ENCODE data around the gene ZNF529. TPM values are rescaled to one million over a fixed set of nuclear protein-coding genes. Genes with fewer than 3 reads are reported as not detected.

ZNF529 gene
- total and polyA plus RNA-seq, 5 donors from 2014 or later = 4.0 to 31.4 (median 7.2) TPM

DNA sequence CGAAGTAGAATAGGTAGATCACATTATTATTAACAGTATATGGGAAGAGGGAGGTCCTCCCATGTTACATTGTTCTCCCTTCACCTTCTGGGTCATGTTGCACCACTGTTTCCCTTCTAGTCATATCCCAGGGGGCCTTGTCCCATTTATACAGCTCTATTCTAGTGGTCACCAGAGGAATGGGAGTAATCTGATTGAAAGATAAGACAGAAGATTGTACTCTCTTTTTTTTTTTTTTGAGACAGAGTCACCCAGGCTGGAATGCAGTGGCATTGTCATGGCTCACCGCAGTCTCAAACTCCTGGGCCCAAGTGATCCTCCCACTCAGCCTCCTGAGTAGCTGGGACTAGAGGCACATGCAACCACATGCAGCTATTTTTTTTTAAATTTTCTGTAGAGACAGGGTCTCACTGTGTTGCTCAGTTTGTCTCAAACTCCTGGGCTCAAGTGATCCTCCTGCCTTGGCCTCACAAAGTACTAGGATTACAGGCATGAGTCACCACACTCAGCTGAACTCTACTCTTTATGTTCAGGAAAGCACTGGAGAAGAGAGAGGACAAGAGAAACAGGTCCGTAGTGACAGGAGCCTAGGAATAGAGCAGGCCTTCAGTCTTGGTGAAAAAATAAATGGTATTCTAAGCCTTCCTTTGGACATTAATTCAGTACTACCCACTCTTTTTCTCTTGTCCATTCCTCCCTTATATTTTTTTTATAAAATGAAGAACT, 4.3 kb upstream of the ZNF529 start:
- Histone ChIP-seq H3K27ac (ENCODE audit: insufficient read depth, low read length, poor library complexity, severe bottlenecking) (no peak overlapping the region), H3K36me3 (ENCODE audit: control insufficient read depth, insufficient read depth, low read length) (peaks cover 47% of the 10 kb centered on the region), H3K4me3 (ENCODE audit: low read depth, low read length) (no peak overlapping the region), H3K9me3 (ENCODE audit: control insufficient read depth in 2 of 2, low read length in 2 of 2) (peaks cover 31 to 47% of the 10 kb centered on the region in 2 experiments), H3K4me1 (ENCODE audit: control insufficient read depth, insufficient read depth, low read length, poor library complexity, severe bottlenecking) (peaks cover 16% of the 10 kb centered on the region), H3K27me3 (ENCODE audit: control insufficient read depth, insufficient read depth, low read length) (no peaks in the 10 kb centered on the region)
- Mint-ChIP-seq H3K4me3 (peak overlapping the region in 2 of 4 donors; percentile 28 to 51), H3K27ac (no peak overlapping the region), H3K36me3 (peaks cover 42% of the 10 kb centered on the region), H3K27me3 (no peaks in the 10 kb centered on the region), H3K4me1 (peaks cover 12 to 28% (median 21%) of the 10 kb centered on the region in 4 donors), H3K9me3 (peaks cover 0 to 30% (median 14%) of the 10 kb centered on the region in 7 donors)
- no peak for ATAC-seq (ENCODE audit: low read depth in 2 of 2)
- no peak for DNase-seq

DNA sequence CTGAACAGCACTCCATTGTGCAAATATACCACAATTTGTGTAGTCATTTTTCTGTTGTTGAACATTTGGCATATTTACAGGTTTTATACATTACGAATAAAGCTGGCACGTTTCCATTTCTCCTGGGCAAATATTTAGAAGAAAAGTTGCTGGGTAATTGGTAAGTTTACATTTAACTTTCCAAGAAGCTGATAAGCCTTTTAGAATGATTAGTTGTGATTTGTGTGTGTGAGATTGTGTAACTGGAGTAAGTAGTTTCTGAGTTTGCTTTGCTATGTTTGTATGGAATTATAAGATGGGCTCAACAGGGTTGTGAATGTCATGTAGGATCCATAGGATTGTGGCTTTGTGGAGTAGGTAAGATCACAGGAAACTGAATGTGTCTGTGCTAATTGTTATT, 1.6 kb upstream of the ZNF529 start:
- Histone ChIP-seq H3K4me3 (ENCODE audit: low read depth, low read length) (peak overlapping the region; percentile 83), H3K9me3 (ENCODE audit: control insufficient read depth in 2 of 2, low read length in 2 of 2) (peaks cover 15 to 25% of the 10 kb centered on the region in 2 experiments)
- H3K27ac Mint-ChIP-seq = peak overlapping the region in 2 of 3 donors; percentile 34 to 98

DNA sequence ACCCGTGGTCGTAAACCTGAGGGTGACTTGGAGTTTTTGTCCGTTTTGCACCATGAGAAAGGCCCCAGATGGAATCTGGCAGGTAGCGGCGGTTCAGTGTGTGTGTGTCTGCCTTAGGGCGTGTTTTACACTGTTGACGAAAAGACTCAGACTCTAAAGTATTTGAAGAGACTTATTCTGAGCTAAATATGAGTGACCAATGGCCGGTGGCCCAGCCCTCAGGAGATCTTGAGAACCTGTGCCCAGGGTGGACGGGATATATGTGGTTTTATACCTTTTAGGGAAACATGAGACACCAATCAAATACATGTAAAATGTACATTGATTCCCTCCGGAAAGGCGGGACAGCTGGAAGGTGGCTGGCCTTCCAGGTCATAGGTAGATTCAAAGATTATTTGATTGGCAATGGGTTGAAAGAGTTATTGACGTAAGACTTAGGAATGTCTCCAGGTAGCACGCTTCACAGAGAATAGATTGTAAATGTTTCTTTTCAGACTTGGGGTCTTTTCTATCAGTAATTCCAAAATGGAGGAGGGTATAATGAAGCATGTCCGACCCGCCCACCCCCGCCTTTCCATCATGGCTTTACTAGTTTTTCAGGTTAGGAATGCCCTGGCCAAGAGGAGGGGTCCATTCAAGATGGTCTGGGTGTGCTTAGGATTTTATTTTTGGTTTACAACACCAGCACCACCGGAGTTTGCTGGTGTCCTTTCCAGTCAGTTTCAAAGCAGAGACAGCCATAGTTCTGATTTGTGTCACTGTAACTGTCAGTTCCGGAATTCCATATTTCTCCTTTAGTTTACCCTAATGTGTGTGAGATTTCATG, 1.0 kb upstream of the ZNF529 start:
- peaks cover 0 to 24% (median 2%) of the 10 kb centered on the region in 7 donors for H3K9me3 Mint-ChIP-seq
- Histone ChIP-seq H3K4me1 (ENCODE audit: control insufficient read depth, insufficient read depth, low read length, poor library complexity, severe bottlenecking) (peaks cover 21% of the 10 kb centered on the region), H3K4me3 (ENCODE audit: low read depth, low read length) (peak overlapping the region; percentile 83), H3K36me3 (ENCODE audit: control insufficient read depth, insufficient read depth, low read length) (peaks cover 30% of the 10 kb centered on the region), H3K27ac (ENCODE audit: insufficient read depth, low read length, poor library complexity, severe bottlenecking) (peak overlapping the region; percentile 93), H3K9me3 (ENCODE audit: control insufficient read depth in 2 of 2, low read length in 2 of 2) (peaks cover 14 to 25% of the 10 kb centered on the region in 2 experiments), H3K27me3 (ENCODE audit: control insufficient read depth, insufficient read depth, low read length) (no peaks in the 10 kb centered on the region)
- peaks cover 24 to 53% (median 29%) of the 10 kb centered on the region in 4 donors for H3K4me1 Mint-ChIP-seq
- peaks cover 33% of the 10 kb centered on the region for H3K36me3 Mint-ChIP-seq
- H3K27me3 Mint-ChIP-seq = no peaks in the 10 kb centered on the region
- H3K4me3 Mint-ChIP-seq = peak overlapping the region; percentile 94 to 98 (median 96)
- H3K27ac Mint-ChIP-seq = peak overlapping the region; percentile 98 to 99 (median 99)
- ATAC-seq (ENCODE audit: low read depth in 2 of 2) (no peak), DNase-seq (no peak)

More for the DNA sequence above, 1.6 kb upstream of the ZNF529 start:
- H3K27me3 Mint-ChIP-seq = no peaks in the 10 kb centered on the region
- H3K4me3 Mint-ChIP-seq = peak overlapping the region; percentile 94 to 98 (median 96)
- peaks cover 0 to 22% (median 3%) of the 10 kb centered on the region in 7 donors for H3K9me3 Mint-ChIP-seq
- H3K4me1 Mint-ChIP-seq = peaks cover 23 to 48% (median 28%) of the 10 kb centered on the region in 4 donors
- H3K27ac ChIP-seq (ENCODE audit: insufficient read depth, low read length, poor library complexity, severe bottlenecking) = no peak overlapping the region
- ATAC-seq (ENCODE audit: low read depth in 2 of 2) (no peak), DNase-seq (no peak)
- no peaks in the 10 kb centered on the region for H3K27me3 ChIP-seq (ENCODE audit: control insufficient read depth, insufficient read depth, low read length)
- H3K4me1 ChIP-seq (ENCODE audit: control insufficient read depth, insufficient read depth, low read length, poor library complexity, severe bottlenecking) = peaks cover 21% of the 10 kb centered on the region
- peaks cover 31% of the 10 kb centered on the region for H3K36me3 Mint-ChIP-seq
- peaks cover 30% of the 10 kb centered on the region for H3K36me3 ChIP-seq (ENCODE audit: control insufficient read depth, insufficient read depth, low read length)

DNA sequence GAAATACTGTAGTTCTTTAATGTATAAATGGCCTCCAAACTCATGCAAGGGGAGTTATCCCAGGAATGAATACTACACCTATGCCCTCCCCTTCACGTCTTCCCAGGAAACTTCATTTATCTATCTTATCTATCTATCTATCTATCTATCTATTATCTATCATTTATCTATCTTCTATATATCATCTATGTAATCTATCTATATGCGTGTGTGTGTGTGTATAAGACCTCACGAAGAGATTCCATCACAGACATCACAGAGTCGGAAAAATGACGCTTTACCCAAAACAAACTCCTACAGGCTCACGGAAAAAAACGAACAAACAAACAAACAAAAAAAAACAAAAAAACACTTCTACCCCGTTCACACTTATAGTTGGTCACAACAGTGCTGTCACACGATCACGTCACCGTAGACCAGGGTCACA, 486 bp downstream of the ZNF529 start:
- ATAC-seq (ENCODE audit: low read depth in 2 of 2) (no peak), DNase-seq (no peak)
- no peaks in the 10 kb centered on the region for H3K27me3 Mint-ChIP-seq
- H3K4me3 Mint-ChIP-seq = peak overlapping the region; percentile 94 to 98 (median 96)
- Histone ChIP-seq H3K4me1 (ENCODE audit: control insufficient read depth, insufficient read depth, low read length, poor library complexity, severe bottlenecking) (peaks cover 21% of the 10 kb centered on the region), H3K4me3 (ENCODE audit: low read depth, low read length) (peak overlapping the region; percentile 83), H3K27ac (ENCODE audit: insufficient read depth, low read length, poor library complexity, severe bottlenecking) (peak overlapping the region; percentile 93), H3K9me3 (ENCODE audit: control insufficient read depth in 2 of 2, low read length in 2 of 2) (peaks cover 23 to 32% of the 10 kb centered on the region in 2 experiments), H3K36me3 (ENCODE audit: control insufficient read depth, insufficient read depth, low read length) (peaks cover 32% of the 10 kb centered on the region), H3K27me3 (ENCODE audit: control insufficient read depth, insufficient read depth, low read length) (no peaks in the 10 kb centered on the region)
- H3K4me1 Mint-ChIP-seq = peaks cover 28 to 67% (median 40%) of the 10 kb centered on the region in 4 donors
- peaks cover 0 to 35% (median 6%) of the 10 kb centered on the region in 7 donors for H3K9me3 Mint-ChIP-seq
- peaks cover 45% of the 10 kb centered on the region for H3K36me3 Mint-ChIP-seq
- peak overlapping the region; percentile 98 to 99 (median 99) for H3K27ac Mint-ChIP-seq

DNA sequence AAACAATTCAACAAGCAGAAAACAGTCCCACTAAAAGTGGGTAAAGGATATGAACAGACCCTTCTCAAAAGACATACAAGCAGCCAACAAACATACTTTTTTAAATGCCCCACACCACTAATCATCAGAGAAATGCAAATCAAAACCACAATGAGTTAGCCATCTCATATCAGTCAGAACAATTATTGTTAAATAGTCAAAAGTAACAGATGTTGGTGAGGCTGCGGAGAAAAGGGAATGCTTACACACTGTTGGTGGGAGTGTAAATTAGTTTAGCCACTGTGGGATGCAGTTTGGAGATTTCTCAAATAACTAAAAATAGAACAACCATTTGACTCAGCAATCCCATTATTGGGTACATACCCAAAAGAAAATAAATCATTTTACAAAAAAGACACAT, 8.7 kb downstream of the ZNF529 start:
- no peaks in the 10 kb centered on the region for H3K27me3 Mint-ChIP-seq
- no peak overlapping the region for H3K27ac Mint-ChIP-seq
- peaks cover 79% of the 10 kb centered on the region for H3K36me3 Mint-ChIP-seq
- Histone ChIP-seq H3K4me3 (ENCODE audit: low read depth, low read length) (peak overlapping the region; percentile 17), H3K4me1 (ENCODE audit: control insufficient read depth, insufficient read depth, low read length, poor library complexity, severe bottlenecking) (no peaks in the 10 kb centered on the region), H3K27me3 (ENCODE audit: control insufficient read depth, insufficient read depth, low read length) (no peaks in the 10 kb centered on the region), H3K27ac (ENCODE audit: insufficient read depth, low read length, poor library complexity, severe bottlenecking) (no peak overlapping the region), H3K36me3 (ENCODE audit: control insufficient read depth, insufficient read depth, low read length) (peaks cover 76% of the 10 kb centered on the region), H3K9me3 (ENCODE audit: control insufficient read depth in 2 of 2, low read length in 2 of 2) (peaks cover 73 to 98% of the 10 kb centered on the region in 2 experiments)
- H3K4me1 Mint-ChIP-seq = peaks cover 7 to 27% (median 13%) of the 10 kb centered on the region in 4 donors
- no peak for DNase-seq
- H3K9me3 Mint-ChIP-seq = peaks cover 2 to 91% (median 54%) of the 10 kb centered on the region in 7 donors
- ATAC-seq (ENCODE audit: low read depth in 2 of 2) = no peak
- H3K4me3 Mint-ChIP-seq = no peak overlapping the region

DNA sequence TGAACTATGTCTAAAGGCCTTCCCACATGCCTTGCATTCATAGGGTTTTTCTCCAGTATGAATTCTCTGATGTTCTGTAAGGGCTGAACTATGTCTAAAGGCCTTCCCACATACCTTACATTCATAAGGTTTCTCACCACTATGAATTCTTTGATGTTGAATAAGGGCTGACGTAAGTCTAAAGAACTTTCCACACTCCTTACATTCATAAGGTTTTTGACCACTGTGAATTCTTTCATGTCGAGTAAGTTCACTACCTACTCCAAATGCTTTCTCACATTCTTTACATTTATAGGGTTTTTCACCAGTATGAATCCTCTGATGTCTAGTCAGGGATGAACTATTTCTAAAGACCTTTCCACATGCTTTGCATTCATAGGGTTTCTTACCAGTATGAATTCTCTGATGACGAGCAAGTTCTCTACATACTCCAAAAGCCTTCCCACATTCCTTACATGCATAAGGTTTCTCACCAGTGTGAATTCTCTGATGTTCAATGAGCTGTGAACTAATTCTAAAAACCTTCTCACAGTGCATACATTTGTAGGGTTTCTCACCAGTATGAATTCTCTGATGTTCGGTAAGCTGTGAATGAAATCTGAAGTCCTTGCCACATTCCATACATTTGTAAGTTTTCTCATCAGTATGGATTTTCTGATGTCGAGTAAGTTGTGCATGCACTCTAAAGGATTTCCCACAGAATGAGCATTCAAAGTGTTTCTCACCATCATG, 25.9 kb downstream of the ZNF529 start:
- Mint-ChIP-seq H3K4me1 (peaks cover 0 to 8% (median 0%) of the 10 kb centered on the region in 4 donors), H3K27ac (no peak overlapping the region), H3K4me3 (no peak overlapping the region), H3K36me3 (peaks cover 77% of the 10 kb centered on the region), H3K27me3 (no peaks in the 10 kb centered on the region), H3K9me3 (peaks cover 4 to 89% (median 50%) of the 10 kb centered on the region in 7 donors)
- DNase-seq = peak in 1 of 3 donors; percentile 10
- H3K9me3 ChIP-seq (ENCODE audit: control insufficient read depth in 2 of 2, low read length in 2 of 2) = peaks cover 94 to 100% of the 10 kb centered on the region in 2 experiments
- no peak overlapping the region for H3K27ac ChIP-seq (ENCODE audit: insufficient read depth, low read length, poor library complexity, severe bottlenecking)
- H3K4me3 ChIP-seq (ENCODE audit: low read depth, low read length) = peak overlapping the region; percentile 13
- H3K27me3 ChIP-seq (ENCODE audit: control insufficient read depth, insufficient read depth, low read length) = no peaks in the 10 kb centered on the region
- H3K36me3 ChIP-seq (ENCODE audit: control insufficient read depth, insufficient read depth, low read length) = peaks cover 73% of the 10 kb centered on the region
- no peak for ATAC-seq (ENCODE audit: low read depth in 2 of 2)
- H3K4me1 ChIP-seq (ENCODE audit: control insufficient read depth, insufficient read depth, low read length, poor library complexity, severe bottlenecking) = no peaks in the 10 kb centered on the region

Measured in CD4-positive, CD25-positive, alpha-beta regulatory T cell (primary cell).